Activated T-cell treated with anti-CD3 and anti-CD28 coated beads for 24 hours (primary cell): ENCODE data around the gene TCN2.
"Not testable (repeated sequence)": the region's sequence is repeated elsewhere in the genome, so short reads cannot be mapped to it uniquely, and the experiment has no call there.

Experiments
- DNase-seq: peaks from one replicate; pipeline ENCODE4 v3.0.0-alpha.2; 2020; ENCODE audit warnings: low read depth

Gene TCN2

GRCh38 chr22:30610299-30610698 is 3.3 kb downstream of the TCN2 start:
- DNase-seq = no peak

- no peak for DNase-seq
These were observed 4.2 kb downstream of the TCN2 start for GRCh38 chr22:30611197-30611596.

GRCh38 chr22:30612789-30613188 is 5.8 kb downstream of the TCN2 start:
- no peak for DNase-seq

- DNase-seq = no peak
These were observed 7.3 kb downstream of the TCN2 start for GRCh38 chr22:30614268-30614667.

GRCh38 chr22:30614879-30615278 is 7.9 kb downstream of the TCN2 start:
- no peak for DNase-seq

GRCh38 chr22:30615543-30615954 is 8.6 kb downstream of the TCN2 start:
- DNase-seq = no peak

- DNase-seq = no peak
These were observed 10.8 kb downstream of the TCN2 start for GRCh38 chr22:30617819-30618218.

- DNase-seq = not testable (repeated sequence)
These were observed 12.9 kb downstream of the TCN2 start for GRCh38 chr22:30619909-30620308.

- DNase-seq = no peak
These were observed 19.4 kb downstream of the TCN2 start for GRCh38 chr22:30626413-30626812.

GRCh38 chr22:30627471-30627870 is 20.5 kb downstream of the TCN2 start:
- no peak for DNase-seq

GRCh38 chr22:30628491-30628890 is 21.5 kb downstream of the TCN2 start:
- DNase-seq = no peak

GRCh38 chr22:30631469-30631868 is 24.5 kb downstream of the TCN2 start:
- DNase-seq = not testable (repeated sequence)

- DNase-seq = peak; percentile 84
These were observed 27.7 kb downstream of the TCN2 start for GRCh38 chr22:30634471-30635233.

- DNase-seq = peak; percentile 94
These were observed 28.6 kb downstream of the TCN2 start, which contains the start of gene SLC35E4 for GRCh38 chr22:30635273-30636225. Gene SLC35E4, plus strand, starts transcription at chr22:30635781. Its CDS starts 670 bp downstream, at chr22:30636451.

- no peak for DNase-seq
These were observed 29.5 kb downstream of the TCN2 start for GRCh38 chr22:30636226-30637077.

- DNase-seq = no peak
These were observed 30.7 kb downstream of the TCN2 start for GRCh38 chr22:30637701-30638114.

GRCh38 chr22:30640361-30640760 is 33.4 kb downstream of the TCN2 start:
- DNase-seq = no peak

- DNase-seq = no peak
These were observed 34.0 kb downstream of the TCN2 start for GRCh38 chr22:30640839-30641430.

- DNase-seq = no peak
These were observed 36.3 kb downstream of the TCN2 start for GRCh38 chr22:30643055-30643875.

GRCh38 chr22:30646518-30647160 is 39.7 kb downstream of the TCN2 start:
- no peak for DNase-seq
